HEK293 (cell line): ENCODE results near the gene APOC3.
"Not testable (repeated sequence)": the region's sequence is repeated elsewhere in the genome, so short reads cannot be mapped to it uniquely, and the experiment has no call there.

ENCODE experiments used
- CTCF ChIA-PET: fragments of 350-600 bp; formaldehyde crosslinking; extraction: SDS; loops from one replicate; lab custom pipeline; 2021; ENCODE audit warnings: antibody characterized with exemption; lab: Yijun Ruan, JAX
- POLR2A ChIA-PET: fragments of 300-600 bp; formaldehyde crosslinking; extraction: SDS; loops from one replicate; lab custom pipeline; 2020; ENCODE audit warnings: antibody characterized with exemption, inconsistent platforms; lab: Yijun Ruan, JAX
- H3K27ac ChIP-seq: fragments of 200-500 bp; sonication (Bioruptor generic); 2 replicates; pipeline ENCODE4 v1.5.1; 2014; ENCODE audit warnings: low read depth, low read length, control low read depth, inconsistent platforms; ENCODE audit errors: extremely low read depth
- H3K36me3 ChIP-seq, 2 experiments: fragments of 200-500 bp in 1 of 2; sonication (Bioruptor generic) in 1 of 2; 1 replicate in 1 of 2; 2 replicates in 1 of 2; pipeline ENCODE4 v1.5.1; 2014 to 2017; ENCODE audit warnings: inconsistent platforms in 2 of 2, low read length in 2 of 2; ENCODE audit not compliant: control insufficient read depth in 2 of 2, insufficient read depth in 1 of 2
- H3K4me1 ChIP-seq: fragments of 200-500 bp; sonication (Bioruptor generic); 2 replicates; pipeline ENCODE4 v1.5.1; 2014; ENCODE audit warnings: mild to moderate bottlenecking, low read length, inconsistent platforms; ENCODE audit not compliant: control insufficient read depth, insufficient read depth
- H3K4me3 ChIP-seq: 2 replicates; pipeline ENCODE4 v1.5.1; 2011; ENCODE audit warnings: low read depth, mild to moderate bottlenecking, control low read depth, low read length, moderate library complexity
- H3K9me3 ChIP-seq: fragments of 200-500 bp; sonication (Bioruptor generic); 2 replicates; pipeline ENCODE4 v1.5.1; 2014; ENCODE audit warnings: low read depth, low read length, inconsistent platforms; ENCODE audit not compliant: control insufficient read depth, insufficient read depth
- ZBTB8A ChIP-seq: fragments of 450-650 bp; formaldehyde crosslinking; IDR thresholded peaks from 2 replicates; pipeline ENCODE4 v1.5.1; 2016; ENCODE audit warnings: missing biosample characterization, missing genetic modification characterization
- ZNF274 ChIP-seq, 2 experiments: fragments of 200-500 bp in 1 of 2; fragments of 450-650 bp in 1 of 2; sonication (Bioruptor generic) in 1 of 2; formaldehyde crosslinking in 1 of 2; IDR thresholded peaks; 2 replicates each; pipeline versions ENCODE4 v1.5.1 to v1.6.1; 2014 to 2016; ENCODE audit warnings: borderline replicate concordance in 1 of 2, inconsistent platforms in 1 of 2, low read length in 1 of 2, missing biosample characterization in 1 of 2, missing genetic modification characterization in 1 of 2
- ZNF335 ChIP-seq: fragments of 450-650 bp; formaldehyde crosslinking; conservative IDR thresholded peaks from 2 replicates; pipeline ENCODE4 v1.5.1; 2016; ENCODE audit warnings: missing biosample characterization, missing genetic modification characterization
- ZNF426 ChIP-seq: fragments of 450-650 bp; formaldehyde crosslinking; IDR thresholded peaks from 2 replicates; pipeline ENCODE4 v1.5.1; 2017; ENCODE audit warnings: missing biosample characterization, missing genetic modification characterization, mild to moderate bottlenecking, inconsistent platforms, moderate library complexity
- ZNF529 ChIP-seq: fragments of 450-650 bp; formaldehyde crosslinking; IDR thresholded peaks from 2 replicates; pipeline ENCODE4 v1.5.1; 2017; ENCODE audit warnings: missing genetic modification characterization, missing biosample characterization; ENCODE audit not compliant: insufficient replicate concordance
- TF ChIP-seq, protein P1 (sequence below): fragments of 450-650 bp; formaldehyde crosslinking; IDR thresholded peaks from 2 replicates; pipeline ENCODE4 v1.5.1; 2016; ENCODE audit warnings: missing biosample characterization, missing genetic modification characterization, borderline replicate concordance
- TF ChIP-seq, protein P2 (sequence below): sonication (generic); formaldehyde crosslinking; IDR thresholded peaks from 2 replicates; pipeline ENCODE4 v1.8.1; 2022; ENCODE audit warnings: mild to moderate bottlenecking, moderate library complexity, missing genetic modification reagents
- TF ChIP-seq, protein P3 (sequence below): fragments of 450-650 bp; formaldehyde crosslinking; IDR thresholded peaks from 2 replicates; pipeline ENCODE4 v1.5.1; 2016; ENCODE audit warnings: missing biosample characterization, missing genetic modification characterization

APOC3 gene

DNA sequence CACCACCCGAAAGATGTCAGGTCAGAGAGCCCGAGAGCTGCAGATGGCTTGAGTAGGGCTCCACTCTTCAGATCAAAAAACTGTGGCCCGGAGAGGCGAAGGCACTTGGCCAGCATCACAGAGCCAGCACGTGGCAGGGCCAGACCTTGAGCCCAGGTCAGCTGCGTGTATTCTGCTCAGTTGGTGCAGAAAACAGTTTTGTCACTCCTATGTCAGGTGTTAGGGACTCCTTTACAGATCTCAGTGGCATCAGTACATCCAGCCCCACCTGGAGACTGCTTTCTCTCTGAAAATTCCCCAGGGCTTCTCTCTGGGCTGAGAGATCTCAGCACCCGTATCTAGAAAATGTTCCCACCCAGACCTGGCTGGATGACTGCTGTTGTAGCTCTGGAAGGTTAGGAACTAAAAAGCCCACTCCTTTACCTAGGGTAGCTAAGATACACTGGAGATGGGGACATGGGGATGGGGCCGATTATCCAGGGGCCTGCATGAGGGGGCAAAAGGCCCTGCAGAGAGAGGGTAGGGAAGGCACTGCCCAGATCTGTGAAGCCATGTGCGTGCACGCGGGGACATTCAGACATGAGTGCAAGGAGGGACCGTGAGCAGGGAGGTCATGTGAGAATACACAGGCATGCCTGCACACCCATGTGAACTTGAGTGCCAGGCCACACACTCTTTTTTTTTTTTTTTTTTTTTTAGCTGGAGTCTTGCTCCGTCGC is 4.3 kb downstream of the APOC3 start (continued):
- TF ChIP-seq, protein P1, sequence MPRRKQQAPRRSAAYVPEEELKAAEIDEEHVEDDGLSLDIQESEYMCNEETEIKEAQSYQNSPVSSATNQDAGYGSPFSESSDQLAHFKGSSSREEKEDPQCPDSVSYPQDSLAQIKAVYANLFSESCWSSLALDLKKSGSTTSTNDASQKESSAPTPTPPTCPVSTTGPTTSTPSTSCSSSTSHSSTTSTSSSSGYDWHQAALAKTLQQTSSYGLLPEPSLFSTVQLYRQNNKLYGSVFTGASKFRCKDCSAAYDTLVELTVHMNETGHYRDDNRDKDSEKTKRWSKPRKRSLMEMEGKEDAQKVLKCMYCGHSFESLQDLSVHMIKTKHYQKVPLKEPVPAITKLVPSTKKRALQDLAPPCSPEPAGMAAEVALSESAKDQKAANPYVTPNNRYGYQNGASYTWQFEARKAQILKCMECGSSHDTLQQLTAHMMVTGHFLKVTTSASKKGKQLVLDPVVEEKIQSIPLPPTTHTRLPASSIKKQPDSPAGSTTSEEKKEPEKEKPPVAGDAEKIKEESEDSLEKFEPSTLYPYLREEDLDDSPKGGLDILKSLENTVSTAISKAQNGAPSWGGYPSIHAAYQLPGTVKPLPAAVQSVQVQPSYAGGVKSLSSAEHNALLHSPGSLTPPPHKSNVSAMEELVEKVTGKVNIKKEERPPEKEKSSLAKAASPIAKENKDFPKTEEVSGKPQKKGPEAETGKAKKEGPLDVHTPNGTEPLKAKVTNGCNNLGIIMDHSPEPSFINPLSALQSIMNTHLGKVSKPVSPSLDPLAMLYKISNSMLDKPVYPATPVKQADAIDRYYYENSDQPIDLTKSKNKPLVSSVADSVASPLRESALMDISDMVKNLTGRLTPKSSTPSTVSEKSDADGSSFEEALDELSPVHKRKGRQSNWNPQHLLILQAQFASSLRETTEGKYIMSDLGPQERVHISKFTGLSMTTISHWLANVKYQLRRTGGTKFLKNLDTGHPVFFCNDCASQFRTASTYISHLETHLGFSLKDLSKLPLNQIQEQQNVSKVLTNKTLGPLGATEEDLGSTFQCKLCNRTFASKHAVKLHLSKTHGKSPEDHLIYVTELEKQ (tag by site-specific recombination): no peak
- TF ChIP-seq ZNF529 (no peak), ZNF426 (no peak)
- TF ChIP-seq, protein P2, sequence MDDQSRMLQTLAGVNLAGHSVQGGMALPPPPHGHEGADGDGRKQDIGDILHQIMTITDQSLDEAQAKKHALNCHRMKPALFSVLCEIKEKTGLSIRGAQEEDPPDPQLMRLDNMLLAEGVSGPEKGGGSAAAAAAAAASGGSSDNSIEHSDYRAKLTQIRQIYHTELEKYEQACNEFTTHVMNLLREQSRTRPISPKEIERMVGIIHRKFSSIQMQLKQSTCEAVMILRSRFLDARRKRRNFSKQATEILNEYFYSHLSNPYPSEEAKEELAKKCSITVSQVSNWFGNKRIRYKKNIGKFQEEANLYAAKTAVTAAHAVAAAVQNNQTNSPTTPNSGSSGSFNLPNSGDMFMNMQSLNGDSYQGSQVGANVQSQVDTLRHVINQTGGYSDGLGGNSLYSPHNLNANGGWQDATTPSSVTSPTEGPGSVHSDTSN (CRISPR knock-in tag): no peak
- TF ChIP-seq, protein P3, sequence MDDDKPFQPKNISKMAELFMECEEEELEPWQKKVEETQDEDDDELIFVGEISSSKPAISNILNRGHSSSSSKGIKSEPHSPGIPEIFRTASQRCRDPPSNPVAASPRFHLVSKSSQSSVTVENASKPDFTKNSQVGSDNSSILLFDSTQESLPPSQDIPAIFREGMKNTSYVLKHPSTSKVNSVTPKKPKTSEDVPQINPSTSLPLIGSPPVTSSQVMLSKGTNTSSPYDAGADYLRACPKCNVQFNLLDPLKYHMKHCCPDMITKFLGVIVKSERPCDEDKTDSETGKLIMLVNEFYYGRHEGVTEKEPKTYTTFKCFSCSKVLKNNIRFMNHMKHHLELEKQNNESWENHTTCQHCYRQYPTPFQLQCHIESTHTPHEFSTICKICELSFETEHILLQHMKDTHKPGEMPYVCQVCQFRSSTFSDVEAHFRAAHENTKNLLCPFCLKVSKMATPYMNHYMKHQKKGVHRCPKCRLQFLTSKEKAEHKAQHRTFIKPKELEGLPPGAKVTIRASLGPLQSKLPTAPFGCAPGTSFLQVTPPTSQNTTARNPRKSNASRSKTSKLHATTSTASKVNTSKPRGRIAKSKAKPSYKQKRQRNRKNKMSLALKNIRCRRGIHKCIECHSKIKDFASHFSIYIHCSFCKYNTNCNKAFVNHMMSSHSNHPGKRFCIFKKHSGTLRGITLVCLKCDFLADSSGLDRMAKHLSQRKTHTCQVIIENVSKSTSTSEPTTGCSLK: no peak

DNA sequence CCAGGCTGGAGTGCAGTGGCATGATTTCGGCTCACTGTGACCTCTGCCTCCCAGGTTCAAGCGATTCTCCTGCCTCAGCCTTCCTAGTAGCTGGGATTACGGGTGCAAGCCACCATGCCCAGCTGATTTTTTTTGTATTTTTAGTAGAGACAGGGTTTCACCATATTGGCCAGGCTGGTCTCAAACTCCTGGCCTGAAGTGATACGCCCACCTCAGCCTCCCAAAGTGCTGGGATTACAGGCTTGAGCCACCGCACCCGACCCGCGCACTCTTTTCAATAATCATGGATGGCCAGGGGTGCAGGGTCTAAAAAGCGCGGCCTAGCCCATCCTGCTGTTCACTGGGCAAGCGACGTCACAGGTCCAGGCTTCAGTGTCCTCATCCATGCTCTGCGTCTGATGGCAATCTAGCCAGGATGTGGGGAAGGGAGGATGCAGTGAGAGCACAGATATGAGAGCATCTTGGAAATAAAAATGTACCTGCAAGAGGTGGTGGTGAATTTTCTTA is 4.9 kb downstream of the APOC3 start:
- not testable (repeated sequence) for H3K4me3 ChIP-seq

DNA sequence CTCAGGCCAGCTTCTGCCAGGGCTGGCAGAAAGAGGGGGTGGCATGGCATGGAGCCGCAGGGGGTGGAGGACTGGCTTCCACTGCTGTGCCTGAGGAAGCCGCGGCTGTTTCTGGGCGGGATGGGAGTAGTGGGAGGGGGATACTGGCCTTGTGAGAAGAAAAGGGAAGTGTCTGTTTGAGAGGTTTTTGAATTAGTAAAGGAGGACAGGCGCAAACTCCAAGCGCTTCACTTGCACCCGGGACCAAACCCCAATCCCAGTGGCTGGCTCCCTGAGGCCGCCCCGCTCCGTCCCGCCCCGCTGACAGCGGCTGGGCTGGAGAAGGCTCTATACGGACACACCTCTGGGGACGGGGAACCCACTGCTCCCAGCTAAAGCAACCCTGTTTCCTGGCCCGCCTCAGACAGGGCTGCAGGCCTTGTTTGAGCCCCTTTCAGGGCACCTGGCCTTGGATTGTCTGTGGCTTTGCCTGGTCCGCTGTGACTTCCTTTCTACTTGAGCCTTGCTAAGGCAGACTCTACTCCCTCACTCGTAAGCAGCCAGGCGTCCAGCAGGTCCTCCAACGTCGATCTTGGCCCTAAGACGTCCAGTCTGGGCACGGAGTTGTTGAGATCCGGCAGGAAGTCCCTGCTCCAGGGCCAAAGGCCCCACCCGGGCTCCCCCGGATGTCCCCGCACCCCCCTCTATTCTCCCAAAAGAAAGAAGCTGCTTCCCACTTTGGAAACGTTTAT is 5.5 kb downstream of the APOC3 start:
- Histone ChIP-seq H3K27ac (no peak overlapping the region; the same call in 1 of the 2 replicates), H3K36me3 (no peaks in the 10 kb centered on the region), H3K9me3 (no peaks in the 10 kb centered on the region), H3K4me3 (no peak overlapping the region), H3K4me1 (no peaks in the 10 kb centered on the region)
- ChIA-PET POLR2A (interaction anchor here (1.0 to 2.3 kb wide), 6 partner anchors 14 to 309 kb away, joined by 3 to 13 read pairs (median 6); partner anchors contain the start of genes APOA5, PAFAH1B2 and ZPR1), CTCF (interaction anchor here (0.6 to 4.9 kb wide), 31 partner anchors 10 to 641 kb away, joined by 3 to 118 read pairs (median 4); partner anchors contain the start of genes APOA5, SIK3 and ZPR1)
- TF ChIP-seq ZNF335 (tag by site-specific recombination) (peak; percentile 64), ZBTB8A (tag by site-specific recombination) (peak; percentile 51), ZNF274 (IDR thresholded peaks at IDR 0.05; ENCODE audit: low read length) (no peak), ZNF274 (tag by site-specific recombination; IDR thresholded peaks at IDR 0.05; ENCODE audit: borderline replicate concordance) (no peak)

More for the DNA sequence above, 4.9 kb downstream of the APOC3 start:
- H3K4me1 ChIP-seq, H3K27ac ChIP-seq, POLR2A ChIA-PET, H3K36me3 ChIP-seq, H3K9me3 ChIP-seq: not testable (repeated sequence)
- CTCF ChIA-PET: interaction anchor here (0.6 to 3.0 kb wide), 6 partner anchors 21 to 904 kb away, joined by 3 to 19 read pairs (median 10); partner anchors contain the start of gene APOA5
